ENCODE results near the gene NFKBIB. TPM values are rescaled to one million over a fixed set of nuclear protein-coding genes. Genes with fewer than 3 reads are reported as not detected.

Gene NFKBIB
- polyA plus RNA-seq (2011; rRNA removed) (25.6 and 35.0 TPM in 2 replicates), polyA plus RNA-seq (2017; fragmentation: RNase III; extraction: RNeasy Plus Mini Kit Qiagen cat#74134 plus additional on column Dnase treatment) (56.4 to 61.7 TPM (median 59.5 TPM) in 3 replicates), polyA minus RNA-seq (2011; rRNA and poly(A)+ RNA removed) (10.3 and 10.9 TPM in 2 replicates)
- 106 and 131 TPM in 2 replicates for polyA plus RNA-seq (2012; cell fraction: cytosol; rRNA removed)
- 96.5 and 113 TPM in 2 replicates for polyA plus RNA-seq (2012; cell fraction: nucleus; rRNA removed)

- FAIRE-seq (peak; percentile 100), DNase-seq (ENCODE audit: low read depth in 1 of 2, low spot score in 1 of 2) (peak; percentile 100), ATAC-seq (peak; percentile 92 to 97)
- WGBS (ENCODE audit: missing lambda C conversion rate): 4% methylated on average over 60 of the region's 64 CpGs
- Histone ChIP-seq H3K4me3 (peak within 1 kb of the TSS; percentile 56), H3K4me1 (peaks cover 16% of the 10 kb centered on the region), H3K4me2 (peak within 1 kb of the TSS; percentile 76), H3K27ac (peak within 1 kb of the TSS; percentile 76 to 85), H3K9me3 (peaks cover 5% of the 10 kb centered on the region)
- ChIA-PET POLR2A (interaction anchor here (0.6 to 2.4 kb wide), 18 partner anchors 12 to 536 kb away, joined by 3 to 30 read pairs (median 3); partner anchors contain the start of genes ACTN4, CCER2, EIF3K and HNRNPL), CTCF (interaction anchor here (0.7 to 4.4 kb wide), 20 partner anchors 9 to 603 kb away, joined by 3 to 45 read pairs (median 4); partner anchors contain the start of genes CCER2, MRPS12 and SARS2)
- TF ChIP-seq HOXA7 (CRISPR knock-in tag; IDR thresholded peaks at IDR 0.05) (no peak), HDAC2 (IDR thresholded peaks at IDR 0.05) (no peak), FOSL2 (IDR thresholded peaks at IDR 0.05) (no peak), FOSL2 (CRISPR knock-in tag; IDR thresholded peaks at IDR 0.05) (0 out of 2 replicates have a peak, but pooled peaks have one; percentile 25), HMGXB4 (CRISPR knock-in tag; IDR thresholded peaks at IDR 0.05; ENCODE audit: borderline replicate concordance) (peak; percentile 26; the same call in 1 of the 2 replicates), CEBPB (IDR thresholded peaks at IDR 0.05) (peak; percentile 43 to 70; a peak in 2 of 4 replicates), HOXB13 (CRISPR knock-in tag; IDR thresholded peaks at IDR 0.05; ENCODE audit: low read depth) (no peak), ZNF302 (CRISPR knock-in tag; IDR thresholded peaks at IDR 0.05) (no peak), MYC (IDR thresholded peaks at IDR 0.05; ENCODE audit: borderline replicate concordance, low read length) (peak; percentile 20), TP53 (CRISPR knock-in tag; IDR thresholded peaks at IDR 0.05) (peak; percentile 64; the same call in 1 of the 2 replicates), MAZ (IDR thresholded peaks at IDR 0.05; ENCODE audit: borderline replicate concordance, low read depth, low read length) (0 out of 2 replicates have a peak, but pooled peaks have one; percentile 26), HOXB5 (CRISPR knock-in tag; IDR thresholded peaks at IDR 0.05) (peak; percentile 90), JUN (IDR thresholded peaks at IDR 0.05) (peak; percentile 80 to 93; a peak in 4 of 5 replicates), GATA3 (IDR thresholded peaks at IDR 0.05; ENCODE audit: borderline replicate concordance) (peak; percentile 22; the same call in 1 of the 2 replicates), CHD2 (IDR thresholded peaks at IDR 0.05; ENCODE audit: low read length, partially characterized antibody) (peak; percentile 31), BHLHE40 (IDR thresholded peaks at IDR 0.05; ENCODE audit: low read depth, low read length) (peak; percentile 19), USF2 (IDR thresholded peaks at IDR 0.05) (peak; percentile 86), SREBF2 (IDR thresholded peaks at IDR 0.05) (no peak), ATOH8 (CRISPR knock-in tag; IDR thresholded peaks at IDR 0.05; ENCODE audit: low read depth) (0 out of 2 replicates have a peak, but pooled peaks have one; percentile 61), POLR2A (IDR thresholded peaks at IDR 0.05; ENCODE audit: low read length) (peak; percentile 63), RFX5 (IDR thresholded peaks at IDR 0.05) (peak; percentile 84), ZFP36 (IDR thresholded peaks at IDR 0.05; ENCODE audit: borderline replicate concordance, partially characterized antibody) (no peak), RARB (CRISPR knock-in tag; IDR thresholded peaks at IDR 0.05) (no peak), TFCP2L1 (CRISPR knock-in tag; IDR thresholded peaks at IDR 0.05) (0 out of 2 replicates have a peak, but pooled peaks have one; percentile 32), REST (IDR thresholded peaks at IDR 0.05) (peak; percentile 39), FOSB (CRISPR knock-in tag; IDR thresholded peaks at IDR 0.05) (no peak), NPAS2 (CRISPR knock-in tag; IDR thresholded peaks at IDR 0.05; ENCODE audit: borderline replicate concordance) (no peak), CBX2 (IDR thresholded peaks at IDR 0.05; ENCODE audit: borderline replicate concordance, low read depth) (no peak), PHF8 (IDR thresholded peaks at IDR 0.05; ENCODE audit: borderline replicate concordance, low read depth) (peak; percentile 96)
- TF ChIP-seq, protein P1, sequence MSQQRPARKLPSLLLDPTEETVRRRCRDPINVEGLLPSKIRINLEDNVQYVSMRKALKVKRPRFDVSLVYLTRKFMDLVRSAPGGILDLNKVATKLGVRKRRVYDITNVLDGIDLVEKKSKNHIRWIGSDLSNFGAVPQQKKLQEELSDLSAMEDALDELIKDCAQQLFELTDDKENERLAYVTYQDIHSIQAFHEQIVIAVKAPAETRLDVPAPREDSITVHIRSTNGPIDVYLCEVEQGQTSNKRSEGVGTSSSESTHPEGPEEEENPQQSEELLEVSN (IDR thresholded peaks at IDR 0.05; ENCODE audit: borderline replicate concordance, low read depth): peak; percentile 77
- TF ChIP-seq, protein P2, sequence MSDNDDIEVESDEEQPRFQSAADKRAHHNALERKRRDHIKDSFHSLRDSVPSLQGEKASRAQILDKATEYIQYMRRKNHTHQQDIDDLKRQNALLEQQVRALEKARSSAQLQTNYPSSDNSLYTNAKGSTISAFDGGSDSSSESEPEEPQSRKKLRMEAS (IDR thresholded peaks at IDR 0.05): peak; percentile 71
These were observed at the start of gene NFKBIB, which contains the start of gene SIRT2 for GRCh38 chr19:38899447-38900201. Gene NFKBIB, plus strand, starts transcription at chr19:38899969. Its CDS starts 64 bp downstream, at chr19:38900033. Gene SIRT2, minus strand, starts transcription at chr19:38899618. Its CDS starts 97 bp downstream, at chr19:38899521.

Data from A549 (cell line).